WTC11 (cell line): ENCODE data around the gene C20orf144. TPM values are rescaled to one million over a fixed set of nuclear protein-coding genes. Genes with fewer than 3 reads are reported as not detected.
"Not testable (repeated sequence)": the region's sequence is repeated elsewhere in the genome, so short reads cannot be mapped to it uniquely, and the experiment has no call there.

Experiments used
- ATAC-seq: fragments of 200-7000 bp; cut with Tn5 transposase; 2 replicates; pipeline ENCODE4 v1.10.0; 2021; ENCODE audit warnings: mild to moderate bottlenecking, moderate library complexity
- CTCF ChIA-PET: fragments of 300-600 bp; sonication (Branson Sonifier 250); formaldehyde crosslinking; loops from one replicate; lab custom pipeline; 2021; ENCODE audit warnings: antibody characterized with exemption; lab: Charles Lee
- POLR2A ChIA-PET: fragments of 350-600 bp; sonication (Branson Sonifier 250); formaldehyde crosslinking; loops from one replicate; lab custom pipeline; 2021; ENCODE audit warnings: antibody characterized with exemption; lab: Charles Lee
- DNase-seq: peaks from one replicate; pipeline ENCODE4 v3.0.0; 2021; ENCODE audit warnings: low spot score
- H3K27ac Mint-ChIP-seq: 2 replicates; pipeline ENCODE4 v1.8.0; 2021; ENCODE audit warnings: mixed read lengths
- H3K27me3 Mint-ChIP-seq: 2 replicates; pipeline ENCODE4 v1.8.0; 2021; ENCODE audit warnings: low read depth, mild to moderate bottlenecking, moderate library complexity, mixed read lengths
- H3K36me3 Mint-ChIP-seq: 2 replicates; pipeline ENCODE4 v1.8.0; 2021; ENCODE audit warnings: mixed read lengths
- H3K4me1 Mint-ChIP-seq: 2 replicates; pipeline ENCODE4 v1.8.0; 2022; ENCODE audit warnings: mixed read lengths
- H3K4me3 Mint-ChIP-seq: 2 replicates; pipeline ENCODE4 v1.8.0; 2021; ENCODE audit warnings: mild to moderate bottlenecking, moderate library complexity, mixed read lengths
- H3K9me3 Mint-ChIP-seq: 2 replicates; pipeline ENCODE4 v1.8.0; 2021; ENCODE audit warnings: mixed read lengths
- CDX4 ChIP-seq: fragments of 250-450 bp; sonication (Bioruptor Pico); IDR thresholded peaks from 2 replicates; pipeline ENCODE4 v1.9.0; 2021; ENCODE audit warnings: moderate library complexity, mild to moderate bottlenecking, inconsistent platforms, borderline replicate concordance
- E2F4 ChIP-seq: sonication (generic); formaldehyde crosslinking; IDR thresholded peaks from 2 replicates; pipeline ENCODE4 v1.8.1; 2022; ENCODE audit warnings: low read depth, mild to moderate bottlenecking, moderate library complexity, missing genetic modification reagents, borderline replicate concordance
- FOXJ3 ChIP-seq: sonication (generic); formaldehyde crosslinking; IDR thresholded peaks from 2 replicates; pipeline ENCODE4 v1.9.0; 2021; ENCODE audit warnings: missing genetic modification reagents, mild to moderate bottlenecking, borderline replicate concordance
- FOXK1 ChIP-seq: sonication (generic); formaldehyde crosslinking; IDR thresholded peaks from 2 replicates; pipeline ENCODE4 v1.8.0; 2022; ENCODE audit warnings: mild to moderate bottlenecking, moderate library complexity, missing genetic modification reagents
- FOXP4 ChIP-seq: sonication (generic); formaldehyde crosslinking; IDR thresholded peaks from 2 replicates; pipeline ENCODE4 v1.8.0; 2022; ENCODE audit warnings: mild to moderate bottlenecking, missing genetic modification reagents
- HMGA2 ChIP-seq: fragments of 250-450 bp; sonication (Bioruptor Pico); IDR thresholded peaks from 2 replicates; pipeline ENCODE4 v1.4.0; 2021; ENCODE audit warnings: mild to moderate bottlenecking, moderate library complexity
- HMGXB4 ChIP-seq: sonication (generic); formaldehyde crosslinking; IDR thresholded peaks from 2 replicates; pipeline ENCODE4 v1.8.1; 2023; ENCODE audit warnings: mild to moderate bottlenecking, moderate library complexity, missing genetic modification reagents
- KAT7 ChIP-seq: sonication (generic); formaldehyde crosslinking; IDR thresholded peaks from 2 replicates; pipeline ENCODE4 v1.8.1; 2023; ENCODE audit warnings: missing genetic modification reagents, mild to moderate bottlenecking, borderline replicate concordance
- NR2C2 ChIP-seq: sonication (generic); formaldehyde crosslinking; IDR thresholded peaks from 2 replicates; pipeline ENCODE4 v1.8.0; 2022; ENCODE audit warnings: mild to moderate bottlenecking, missing genetic modification reagents
- NR3C1 ChIP-seq: sonication (generic); formaldehyde crosslinking; conservative IDR thresholded peaks from 2 replicates; pipeline ENCODE4 v1.8.1; 2023; ENCODE audit warnings: low read depth, mild to moderate bottlenecking, missing genetic modification reagents
- OVOL2 ChIP-seq: fragments of 250-450 bp; sonication (Bioruptor Pico); IDR thresholded peaks from 2 replicates; pipeline ENCODE4 v1.9.0; 2021; ENCODE audit warnings: mild to moderate bottlenecking, borderline replicate concordance
- RELA ChIP-seq: sonication (generic); formaldehyde crosslinking; IDR thresholded peaks from 2 replicates; pipeline ENCODE4 v1.8.1; 2022; ENCODE audit warnings: missing genetic modification reagents, mild to moderate bottlenecking, borderline replicate concordance
- SMAD3 ChIP-seq: sonication (generic); formaldehyde crosslinking; IDR thresholded peaks from 2 replicates; pipeline ENCODE4 v1.8.0; 2022; ENCODE audit warnings: missing genetic modification reagents, mild to moderate bottlenecking, borderline replicate concordance
- SOX15 ChIP-seq: fragments of 250-450 bp; sonication (Bioruptor Pico); IDR thresholded peaks from 2 replicates; pipeline ENCODE4 v1.9.0; 2021; ENCODE audit warnings: mild to moderate bottlenecking
- USF1 ChIP-seq: sonication (generic); formaldehyde crosslinking; IDR thresholded peaks from 2 replicates; pipeline ENCODE4 v1.8.0; 2022; ENCODE audit warnings: mild to moderate bottlenecking, missing genetic modification reagents
- ZNF219 ChIP-seq: sonication (generic); formaldehyde crosslinking; IDR thresholded peaks from 2 replicates; pipeline ENCODE4 v1.8.0; 2023; ENCODE audit warnings: missing genetic modification reagents, mild to moderate bottlenecking, borderline replicate concordance
- ZNF232 ChIP-seq: sonication (generic); formaldehyde crosslinking; IDR thresholded peaks from 2 replicates; pipeline ENCODE4 v1.8.0; 2022; ENCODE audit warnings: mild to moderate bottlenecking, missing genetic modification reagents
- ZNF281 ChIP-seq: sonication (generic); formaldehyde crosslinking; IDR thresholded peaks from 2 replicates; pipeline ENCODE4 v1.8.0; 2023; ENCODE audit warnings: mild to moderate bottlenecking, missing genetic modification reagents
- ZNF396 ChIP-seq: fragments of 250-450 bp; sonication (Bioruptor Pico); IDR thresholded peaks from 2 replicates; pipeline ENCODE4 v1.8.0; 2021; ENCODE audit warnings: mild to moderate bottlenecking, moderate library complexity, borderline replicate concordance
- ZNF423 ChIP-seq: fragments of 250-450 bp; sonication (Bioruptor Pico); IDR thresholded peaks from 2 replicates; pipeline ENCODE4 v2.1.2; 2022; ENCODE audit warnings: mild to moderate bottlenecking, moderate library complexity
- total RNA-seq: library from RNA; stranded (reverse); gene quantifications from 3 replicates; pipeline ENCODE4 v1.2.3, GENCODE V29; 2021

The C20orf144 gene
- total RNA-seq, 1 experiment from 2014 or later, result 0.09 TPM

- ChIA-PET POLR2A (no interaction called here), CTCF (no interaction called here)
- Mint-ChIP-seq H3K27me3 (peaks cover 9% of the 10 kb centered on the region), H3K4me1 (peaks cover 14% of the 10 kb centered on the region), H3K27ac (no peak overlapping the region), H3K36me3 (peaks cover 19% of the 10 kb centered on the region), H3K4me3 (no peak overlapping the region), H3K9me3 (peaks cover 15% of the 10 kb centered on the region)
- DNase-seq, result no peak
- no peak for ATAC-seq
- TF ChIP-seq HMGXB4 (CRISPR knock-in tag) (no peak), ZNF281 (CRISPR knock-in tag) (no peak), KAT7 (CRISPR knock-in tag) (no peak), ZNF232 (no peak), SOX15 (CRISPR knock-in tag) (no peak), OVOL2 (no peak), SMAD3 (CRISPR knock-in tag) (no peak), RELA (CRISPR knock-in tag) (no peak), NR3C1 (CRISPR knock-in tag) (no peak), HMGA2 (no peak), ZNF396 (CRISPR knock-in tag) (no peak), NR2C2 (CRISPR knock-in tag) (no peak), ZNF423 (CRISPR knock-in tag) (no peak), FOXK1 (CRISPR knock-in tag) (no peak), E2F4 (CRISPR knock-in tag) (no peak), FOXP4 (CRISPR knock-in tag) (no peak), ZNF219 (no peak), USF1 (no peak), CDX4 (CRISPR knock-in tag) (no peak), FOXJ3 (CRISPR knock-in tag) (no peak)
Measured at GRCh38 chr20:33697129-33697528, 35.0 kb downstream of the C20orf144 start.

- ATAC-seq, H3K4me1 Mint-ChIP-seq, H3K4me3 Mint-ChIP-seq, H3K27ac Mint-ChIP-seq, CTCF ChIA-PET, POLR2A ChIA-PET, H3K27me3 Mint-ChIP-seq, DNase-seq: not testable (repeated sequence)
- Mint-ChIP-seq H3K36me3 (peaks cover 23% of the 10 kb centered on the region), H3K9me3 (peaks cover 24% of the 10 kb centered on the region)
Measured at GRCh38 chr20:33698966-33699365, 36.8 kb downstream of the C20orf144 start.

GRCh38 chr20:33700696-33701441 is 38.7 kb downstream of the C20orf144 start:
- DNase-seq, ATAC-seq, H3K4me3 Mint-ChIP-seq, H3K4me1 Mint-ChIP-seq, H3K27ac Mint-ChIP-seq, CTCF ChIA-PET, H3K27me3 Mint-ChIP-seq, POLR2A ChIA-PET: not testable (repeated sequence)
- Mint-ChIP-seq H3K36me3 (peaks cover 23% of the 10 kb centered on the region), H3K9me3 (peaks cover 31% of the 10 kb centered on the region)
